ENCODE data around the gene MTERF4. TPM values are rescaled to one million over a fixed set of nuclear protein-coding genes. Genes with fewer than 3 reads are reported as not detected.

MTERF4 gene
- total and polyA plus RNA-seq, 7 donors, result 18.9 to 47.9 (median 29.1) TPM

GRCh38 chr2:241081643-241082340 lies 20.3 kb downstream of the MTERF4 start:
- Histone ChIP-seq H3K4me1 (peaks cover 0 to 6% (median 0%) of the 10 kb centered on the region in 4 donors), H3K4me3 (no peak overlapping the region), H3K9me3 (no peaks in the 10 kb centered on the region), H3K27me3 (no peaks in the 10 kb centered on the region), H3K27ac (no peak overlapping the region), H3K36me3 (peaks cover 0 to 25% (median 4%) of the 10 kb centered on the region in 4 donors)
- TF ChIP-seq CTCF (IDR thresholded peaks at IDR 0.05), result no peak
- no peak for TF ChIP-seq POLR2A (IDR thresholded peaks at IDR 0.05)
- TF ChIP-seq EP300 (IDR thresholded peaks at IDR 0.05), result no peak
- TF ChIP-seq POLR2AphosphoS5 (IDR thresholded peaks at IDR 0.05), result no peak
- DNase-seq, result no peak
- WGBS, 2 donors, result 51 to 76% methylated on average over 28 of the region's 28 CpGs
- intact Hi-C loops (cut with DNase I), result no loop called here

- H3K27ac ChIP-seq, result no peak overlapping the region
Observed at GRCh38 chr2:241081190-241081642, 20.9 kb downstream of the MTERF4 start.

DNA sequence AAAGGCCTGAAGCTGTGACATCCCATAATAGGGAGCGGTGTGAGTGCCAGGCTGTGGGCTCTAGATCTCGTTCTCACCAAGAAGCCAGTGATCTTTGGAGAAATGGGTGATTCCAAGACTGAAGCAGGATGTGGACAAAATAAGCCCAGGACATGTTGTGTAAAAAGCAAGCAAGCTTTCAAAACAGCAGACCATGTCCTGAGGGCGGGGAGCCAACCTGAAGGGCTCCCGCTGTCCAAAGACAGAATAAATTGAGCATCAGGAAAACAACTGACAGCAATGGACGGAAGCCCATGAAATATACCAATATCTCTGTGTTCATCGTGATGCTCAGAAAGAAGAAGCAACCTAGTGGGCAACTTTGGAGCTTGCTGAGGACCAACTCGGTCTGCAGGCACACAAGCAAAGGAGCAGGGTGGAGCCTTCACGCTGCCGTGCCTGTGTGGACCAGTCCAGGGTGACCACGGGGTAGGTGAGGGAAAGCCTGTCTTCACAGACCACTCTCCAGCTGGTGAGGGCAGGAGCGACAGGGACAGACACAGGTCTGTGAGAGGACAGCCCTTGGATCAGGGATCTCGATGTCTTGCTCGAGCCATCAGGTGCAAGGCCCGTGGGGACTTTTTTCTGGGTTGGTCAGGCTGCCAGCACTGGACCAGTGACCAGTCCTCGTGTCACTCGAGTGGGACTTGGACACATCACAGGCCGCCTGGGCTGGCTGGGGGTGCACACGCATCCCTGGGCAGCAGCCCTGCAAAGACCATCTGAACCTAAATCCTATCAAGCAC lies 21.5 kb downstream of the MTERF4 start:
- Histone ChIP-seq H3K4me3 (no peak overlapping the region), H3K27ac (no peak overlapping the region), H3K36me3 (peaks cover 0 to 16% (median 5%) of the 10 kb centered on the region in 4 donors), H3K27me3 (no peaks in the 10 kb centered on the region), H3K9me3 (no peaks in the 10 kb centered on the region), H3K4me1 (peaks cover 0 to 6% (median 0%) of the 10 kb centered on the region in 4 donors)
- TF ChIP-seq POLR2AphosphoS5 (IDR thresholded peaks at IDR 0.05), result no peak
- no peak for TF ChIP-seq POLR2A (IDR thresholded peaks at IDR 0.05)
- TF ChIP-seq CTCF (IDR thresholded peaks at IDR 0.05), result no peak
- no peak for TF ChIP-seq EP300 (IDR thresholded peaks at IDR 0.05)
- DNase-seq, result no peak
- intact Hi-C loops (cut with DNase I), result no loop called here
- 81 to 82% methylated on average over 18 of the region's 18 CpGs for WGBS, 2 donors

More at GRCh38 chr2:241081190-241081642, 20.9 kb downstream of the MTERF4 start:
- 56 to 58% methylated on average over 9 of the region's 9 CpGs for WGBS, 2 donors
- Histone ChIP-seq H3K9me3 (no peaks in the 10 kb centered on the region), H3K4me3 (no peak overlapping the region), H3K27me3 (no peaks in the 10 kb centered on the region), H3K36me3 (peaks cover 0 to 19% (median 4%) of the 10 kb centered on the region in 4 donors), H3K4me1 (peaks cover 0 to 6% (median 0%) of the 10 kb centered on the region in 4 donors)
- TF ChIP-seq EP300 (IDR thresholded peaks at IDR 0.05) (no peak), POLR2AphosphoS5 (IDR thresholded peaks at IDR 0.05) (no peak), CTCF (IDR thresholded peaks at IDR 0.05) (no peak), POLR2A (IDR thresholded peaks at IDR 0.05) (no peak)
- intact Hi-C loops (cut with DNase I), result no loop called here
- DNase-seq, result no peak

- TF ChIP-seq EP300 (IDR thresholded peaks at IDR 0.05) (no peak), CTCF (IDR thresholded peaks at IDR 0.05) (no peak), POLR2A (IDR thresholded peaks at IDR 0.05) (no peak), POLR2AphosphoS5 (IDR thresholded peaks at IDR 0.05) (no peak)
- Histone ChIP-seq H3K4me1 (no peaks in the 10 kb centered on the region), H3K27ac (no peak overlapping the region), H3K9me3 (no peaks in the 10 kb centered on the region), H3K27me3 (peaks cover 0 to 21% (median 11%) of the 10 kb centered on the region in 3 donors), H3K36me3 (peaks cover 4 to 18% (median 11%) of the 10 kb centered on the region in 4 donors), H3K4me3 (no peak overlapping the region)
- WGBS, 2 donors, result 94 to 95% methylated on average over 16 of the region's 16 CpGs
- no peak for DNase-seq
- intact Hi-C loops (cut with DNase I), result no loop called here
Observed at GRCh38 chr2:241074901-241075540, 27.1 kb downstream of the MTERF4 start.
